GM12872 (cell line): Measurements from ENCODE around the gene HES4.

Experiments used
- TF ChIP-seq, protein P1 (sequence below): IDR thresholded peaks from 3 replicates; pipeline ENCODE4 v1.5.1; 2011; ENCODE audit warnings: low read depth, mild to moderate bottlenecking, low read length, moderate library complexity; ENCODE audit not compliant: insufficient read depth

HES4 gene, protein sequence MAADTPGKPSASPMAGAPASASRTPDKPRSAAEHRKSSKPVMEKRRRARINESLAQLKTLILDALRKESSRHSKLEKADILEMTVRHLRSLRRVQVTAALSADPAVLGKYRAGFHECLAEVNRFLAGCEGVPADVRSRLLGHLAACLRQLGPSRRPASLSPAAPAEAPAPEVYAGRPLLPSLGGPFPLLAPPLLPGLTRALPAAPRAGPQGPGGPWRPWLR

DNA sequence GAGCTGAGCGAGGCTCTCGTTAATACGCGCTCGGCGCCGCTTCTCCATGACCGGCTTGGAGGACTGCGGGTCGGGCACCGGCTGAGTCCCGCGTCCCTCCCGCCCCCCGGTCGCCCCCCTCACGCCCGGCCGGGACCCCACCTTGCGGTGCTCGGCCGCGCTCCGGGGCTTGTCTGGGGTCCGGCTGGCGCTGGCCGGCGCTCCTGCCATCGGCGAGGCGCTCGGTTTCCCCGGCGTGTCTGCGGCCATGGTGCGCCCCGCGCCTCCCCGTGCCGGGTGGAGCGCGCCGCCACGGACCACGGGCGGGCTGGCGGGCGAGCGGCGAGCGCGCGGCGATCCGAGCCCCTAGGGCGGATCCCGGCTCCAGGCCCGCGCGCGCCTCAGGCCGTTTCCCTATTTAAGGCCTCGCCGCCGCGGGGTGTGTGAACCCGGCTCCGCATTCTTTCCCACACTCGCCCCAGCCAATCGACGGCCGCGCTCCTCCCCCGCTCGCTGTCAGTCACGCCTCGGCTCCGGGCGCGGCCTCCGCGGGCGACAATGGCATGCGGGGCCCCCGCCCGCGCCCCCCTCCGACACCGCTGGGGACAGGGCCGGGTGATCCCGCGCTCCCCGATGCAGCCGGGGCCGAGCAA is at the start of gene HES4:
HES4 (minus strand) TSS at position 373 of the 632 bp plus-strand sequence; CDS start at position 249, 124 bp downstream.
- TF ChIP-seq, protein P1, sequence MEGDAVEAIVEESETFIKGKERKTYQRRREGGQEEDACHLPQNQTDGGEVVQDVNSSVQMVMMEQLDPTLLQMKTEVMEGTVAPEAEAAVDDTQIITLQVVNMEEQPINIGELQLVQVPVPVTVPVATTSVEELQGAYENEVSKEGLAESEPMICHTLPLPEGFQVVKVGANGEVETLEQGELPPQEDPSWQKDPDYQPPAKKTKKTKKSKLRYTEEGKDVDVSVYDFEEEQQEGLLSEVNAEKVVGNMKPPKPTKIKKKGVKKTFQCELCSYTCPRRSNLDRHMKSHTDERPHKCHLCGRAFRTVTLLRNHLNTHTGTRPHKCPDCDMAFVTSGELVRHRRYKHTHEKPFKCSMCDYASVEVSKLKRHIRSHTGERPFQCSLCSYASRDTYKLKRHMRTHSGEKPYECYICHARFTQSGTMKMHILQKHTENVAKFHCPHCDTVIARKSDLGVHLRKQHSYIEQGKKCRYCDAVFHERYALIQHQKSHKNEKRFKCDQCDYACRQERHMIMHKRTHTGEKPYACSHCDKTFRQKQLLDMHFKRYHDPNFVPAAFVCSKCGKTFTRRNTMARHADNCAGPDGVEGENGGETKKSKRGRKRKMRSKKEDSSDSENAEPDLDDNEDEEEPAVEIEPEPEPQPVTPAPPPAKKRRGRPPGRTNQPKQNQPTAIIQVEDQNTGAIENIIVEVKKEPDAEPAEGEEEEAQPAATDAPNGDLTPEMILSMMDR = no peak

DNA sequence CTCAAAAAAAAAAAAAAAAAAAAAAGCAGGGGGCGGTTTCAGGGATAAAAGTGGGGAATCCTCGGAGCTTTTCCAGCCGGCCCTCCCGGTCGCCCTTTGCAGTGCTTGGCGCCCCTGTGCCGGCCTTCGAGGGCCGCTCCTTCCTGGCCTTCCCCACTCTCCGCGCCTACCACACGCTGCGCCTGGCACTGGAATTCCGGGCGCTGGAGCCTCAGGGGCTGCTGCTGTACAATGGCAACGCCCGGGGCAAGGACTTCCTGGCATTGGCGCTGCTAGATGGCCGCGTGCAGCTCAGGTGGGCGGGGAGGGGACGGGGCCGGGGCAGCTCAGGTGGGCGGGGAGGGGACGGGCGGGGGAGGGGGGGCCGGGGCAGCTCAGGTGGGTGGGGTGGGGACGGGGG is 48.9 kb upstream of the HES4 start:
- TF ChIP-seq, protein P1 = no peak

DNA sequence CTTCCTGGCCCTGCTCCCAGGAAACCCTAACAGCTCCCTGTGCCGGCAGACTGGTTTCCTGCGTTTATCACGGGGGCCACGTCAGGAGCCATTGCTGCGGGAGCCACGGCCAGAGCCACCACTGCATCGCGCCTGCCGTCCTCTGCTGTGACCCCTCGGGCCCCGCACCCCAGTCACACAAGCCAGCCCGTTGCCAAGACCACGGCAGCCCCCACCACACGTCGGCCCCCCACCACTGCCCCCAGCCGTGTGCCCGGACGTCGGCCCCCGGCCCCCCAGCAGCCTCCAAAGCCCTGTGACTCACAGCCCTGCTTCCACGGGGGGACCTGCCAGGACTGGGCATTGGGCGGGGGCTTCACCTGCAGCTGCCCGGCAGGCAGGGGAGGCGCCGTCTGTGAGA is 48.1 kb upstream of the HES4 start:
- TF ChIP-seq, protein P1 = no peak

DNA sequence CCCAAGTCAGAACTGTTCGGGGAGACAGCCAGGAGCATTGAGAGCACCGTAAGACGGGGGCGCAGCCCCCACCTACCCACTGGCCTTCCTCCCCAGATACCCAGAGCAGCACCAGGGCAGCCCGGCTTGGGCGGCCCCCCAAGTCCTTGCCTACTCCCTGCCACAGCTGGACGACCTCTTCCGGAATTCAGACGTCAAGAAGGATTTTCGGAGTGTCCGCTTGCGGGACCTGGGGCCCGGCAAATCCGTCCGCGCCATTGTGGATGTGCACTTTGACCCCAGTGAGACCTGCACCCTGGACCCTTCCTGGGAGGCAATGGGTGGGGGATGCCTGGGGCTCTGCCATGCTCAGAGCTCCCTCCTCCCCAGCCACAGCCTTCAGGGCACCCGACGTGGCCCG is 47.5 kb upstream of the HES4 start:
- TF ChIP-seq, protein P1 = no peak

DNA sequence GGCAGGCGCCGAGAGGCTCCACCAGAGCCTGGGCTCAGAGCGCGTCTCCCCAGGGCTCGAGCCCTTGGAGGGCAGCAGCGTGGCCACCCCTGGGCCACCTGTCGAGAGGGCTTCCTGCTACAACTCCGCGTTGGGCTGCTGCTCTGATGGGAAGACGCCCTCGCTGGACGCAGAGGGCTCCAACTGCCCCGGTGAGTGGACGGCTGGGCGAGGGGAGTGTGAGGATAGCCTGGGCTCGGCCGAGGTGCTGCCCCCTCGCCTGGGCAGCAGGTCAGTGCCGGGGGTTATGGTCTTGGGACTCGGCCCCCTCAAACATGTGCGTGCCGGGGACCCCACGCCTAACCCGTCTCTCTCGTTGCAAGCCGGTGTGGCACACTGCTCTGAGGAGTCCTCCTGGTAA is 46.9 kb upstream of the HES4 start:
- TF ChIP-seq, protein P1 = no peak

DNA sequence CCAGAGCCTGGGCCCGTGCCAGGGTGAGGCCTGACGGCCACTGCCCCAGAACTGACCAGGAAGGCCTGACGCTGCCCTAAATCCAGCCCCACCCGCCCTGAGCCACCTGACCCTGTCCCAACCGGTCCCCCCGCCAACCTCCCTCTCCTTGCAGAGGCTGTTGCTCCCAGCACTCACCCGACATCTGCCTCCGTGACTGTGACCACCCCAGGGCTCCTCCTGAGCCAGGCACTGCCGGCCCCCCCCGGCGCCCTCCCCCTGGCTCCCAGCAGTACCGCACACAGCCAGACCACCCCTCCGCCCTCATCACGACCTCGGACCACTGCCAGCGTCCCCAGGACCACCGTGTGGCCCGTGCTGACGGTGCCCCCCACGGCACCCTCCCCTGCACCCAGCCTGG is 46.3 kb upstream of the HES4 start:
- TF ChIP-seq, protein P1 = no peak

DNA sequence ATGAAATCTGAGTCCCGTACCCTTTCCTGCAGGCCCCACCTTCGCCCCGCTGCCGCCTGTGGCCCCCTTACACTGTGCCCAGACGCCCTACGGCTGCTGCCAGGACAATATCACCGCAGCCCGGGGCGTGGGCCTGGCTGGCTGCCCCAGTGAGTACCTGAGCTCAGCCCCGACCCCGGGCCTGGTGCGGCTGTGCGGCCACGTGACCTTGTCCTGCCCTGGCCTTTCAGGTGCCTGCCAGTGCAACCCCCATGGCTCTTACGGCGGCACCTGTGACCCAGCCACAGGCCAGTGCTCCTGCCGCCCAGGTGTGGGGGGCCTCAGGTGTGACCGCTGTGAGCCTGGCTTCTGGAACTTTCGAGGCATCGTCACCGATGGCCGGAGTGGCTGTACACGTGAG is 45.2 kb upstream of the HES4 start:
- TF ChIP-seq, protein P1 = no peak
